Activated naive CD8-positive, alpha-beta T cell treated with anti-CD3 and anti-CD28 coated beads, Interleukin-2, amount 50 U/mL, for 16 hours (primary cell): ENCODE data around the gene NETO2.
A peak's percentile ranks its signal among the peaks of the same experiment; 100 is the strongest.
"Not testable (repeated sequence)": the region's sequence is repeated elsewhere in the genome, so short reads cannot be mapped to it uniquely, and the experiment has no call there.

Experiments
- DNase-seq: peaks from one replicate; pipeline ENCODE4 v3.0.0-alpha.2; 2020; ENCODE audit warnings: low read depth, low spot score

NETO2 gene

DNA sequence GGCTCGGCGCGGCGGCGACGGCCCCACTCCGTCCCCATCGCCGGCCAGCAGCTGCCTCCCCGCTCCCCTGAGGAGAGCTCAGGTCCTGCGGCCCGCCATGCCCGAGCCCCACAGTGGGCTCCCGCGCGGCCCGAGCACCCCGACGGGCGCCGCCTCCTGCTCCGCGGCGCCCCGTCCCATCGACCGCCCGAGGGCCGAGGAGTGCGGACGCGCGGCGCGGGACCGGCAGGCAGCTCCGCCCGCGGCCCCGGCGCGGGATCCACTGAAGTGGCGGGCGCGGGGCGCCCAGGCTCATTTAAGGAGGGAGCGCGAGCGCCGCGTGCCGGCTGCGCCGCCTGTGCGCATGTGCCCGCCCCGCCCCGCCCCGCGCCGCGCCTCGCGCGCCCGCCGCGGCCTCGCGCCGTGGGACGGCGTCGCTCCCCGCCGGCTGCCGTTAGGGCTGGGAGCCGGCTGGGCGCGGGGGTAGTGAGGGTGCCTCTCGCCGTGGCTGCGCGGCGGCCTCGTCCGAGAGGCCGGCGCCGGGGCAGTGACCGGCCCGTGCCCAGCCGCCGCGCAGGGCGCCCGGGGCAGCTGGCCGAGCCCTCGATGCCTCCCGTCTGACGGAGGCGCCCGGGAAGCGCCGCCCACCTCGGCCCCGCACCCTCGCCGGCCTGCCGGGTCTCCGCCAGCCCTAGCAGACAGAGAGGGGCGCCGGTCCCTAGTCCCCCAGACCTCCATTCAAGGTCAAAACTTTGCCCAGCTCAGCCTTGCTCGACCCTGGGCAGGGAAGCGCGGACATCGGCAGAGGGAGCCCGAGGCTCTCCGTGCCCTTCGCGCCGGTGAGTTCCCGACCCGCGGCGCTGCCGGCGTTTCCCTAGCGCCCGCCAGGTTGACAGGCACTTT is at the start of gene NETO2:
Gene NETO2, minus strand, starts transcription at position 269 of the 882 bp plus-strand sequence. CDS start 333 bp downstream, outside the sequence.
- DNase-seq, result peak; percentile 25

DNA sequence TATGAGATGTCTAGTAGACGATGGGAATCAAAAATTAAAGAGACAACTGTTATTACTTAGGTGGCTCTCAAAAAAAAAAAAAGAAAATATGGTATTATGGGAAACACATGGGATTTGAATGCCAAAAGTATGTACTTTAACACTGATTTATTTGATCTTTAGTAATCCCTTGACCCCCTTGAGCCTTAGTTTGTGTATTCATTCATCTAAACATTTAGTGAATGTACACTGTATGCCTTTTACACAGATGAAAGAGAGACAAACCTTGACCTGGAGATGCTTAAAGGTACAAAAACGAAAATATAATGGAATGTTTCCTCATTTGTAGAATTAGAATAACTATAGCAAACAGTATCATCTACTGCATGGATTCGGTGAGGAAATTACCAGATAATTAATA is 38.6 kb upstream of the NETO2 start:
- DNase-seq, result no peak

DNA sequence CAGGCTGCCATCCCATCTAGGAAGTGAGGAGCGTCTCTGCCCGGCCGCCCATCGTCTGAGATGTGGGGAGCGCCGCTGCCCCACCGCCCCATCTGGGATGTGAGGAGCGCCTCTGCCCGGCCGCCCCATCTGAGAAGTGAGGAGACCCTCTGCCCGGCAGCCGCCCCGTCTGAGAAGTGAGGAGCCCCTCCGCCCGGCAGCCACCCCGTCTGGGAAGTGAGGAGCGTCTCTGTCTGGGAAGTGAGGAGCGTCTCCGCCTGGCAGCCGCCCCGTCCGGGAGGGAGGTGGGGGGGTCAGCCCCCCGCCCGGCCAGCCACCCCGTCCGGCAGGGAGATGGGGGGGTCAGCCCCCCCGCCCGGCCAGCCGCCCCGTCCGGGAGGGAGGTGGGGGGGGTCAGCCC is 37.3 kb upstream of the NETO2 start:
- not testable (repeated sequence) for DNase-seq

- DNase-seq, result no peak
Observed at GRCh38 chr16:47180073-47180472, 36.3 kb upstream of the NETO2 start.

DNA sequence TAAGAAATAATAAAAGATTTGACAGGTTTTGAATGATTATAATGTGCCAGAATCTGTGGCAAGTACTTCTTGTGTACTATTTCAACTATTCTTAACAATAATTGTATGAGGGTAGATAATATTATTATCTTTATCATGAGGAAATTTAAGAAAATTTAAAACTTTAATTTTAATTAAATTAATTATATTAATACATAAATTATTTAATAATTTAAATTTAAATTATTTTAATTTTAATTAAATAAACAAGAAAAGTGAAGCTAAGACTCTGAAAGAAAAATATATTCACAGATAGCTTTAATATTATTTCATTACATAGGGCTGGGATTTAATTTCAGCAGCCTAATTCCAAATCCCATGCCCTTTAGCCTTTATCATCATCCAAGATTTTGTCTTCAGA is 31.4 kb upstream of the NETO2 start:
- DNase-seq, result no peak

- no peak for DNase-seq
Observed at GRCh38 chr16:47162670-47163420, 19.1 kb upstream of the NETO2 start.

DNA sequence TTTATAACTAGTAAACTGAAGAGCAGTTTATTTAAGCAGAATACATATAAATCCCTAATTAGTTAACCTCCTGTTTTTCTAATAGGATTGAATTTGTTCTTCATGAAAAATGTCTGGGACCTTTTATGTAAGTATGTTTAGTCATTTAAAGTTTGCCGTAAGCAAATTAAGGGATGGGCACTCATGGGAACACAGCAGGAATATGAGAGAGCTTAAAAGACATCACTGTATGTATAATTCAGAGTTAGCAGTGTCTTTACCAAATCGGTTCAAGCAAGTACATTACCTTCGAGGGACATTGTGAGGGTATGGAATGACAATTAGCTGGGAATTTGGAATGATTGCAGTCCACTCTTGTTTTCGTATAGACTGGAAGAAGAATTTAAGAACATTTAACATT is 17.7 kb upstream of the NETO2 start:
- no peak for DNase-seq

GRCh38 chr16:47160422-47160821 is 16.7 kb upstream of the NETO2 start:
- DNase-seq, result no peak

DNA sequence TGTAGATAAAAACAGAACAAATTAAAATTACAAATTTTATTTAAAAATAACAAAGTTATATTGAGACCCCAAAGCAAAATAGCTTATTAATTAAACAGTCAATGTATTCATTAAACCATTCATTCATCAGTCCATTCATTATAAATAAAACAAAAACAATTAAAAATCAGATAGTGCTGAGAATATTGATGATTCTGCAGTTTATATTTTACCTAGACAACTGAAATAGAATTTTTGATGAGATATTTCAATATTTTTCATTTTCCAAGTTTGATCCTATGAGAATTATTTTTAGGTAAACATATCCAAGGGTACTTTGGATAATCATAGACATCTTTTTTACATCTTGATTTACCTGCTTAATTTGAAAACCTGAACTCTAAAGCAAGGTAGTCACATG is 15.2 kb upstream of the NETO2 start:
- DNase-seq, result no peak

DNA sequence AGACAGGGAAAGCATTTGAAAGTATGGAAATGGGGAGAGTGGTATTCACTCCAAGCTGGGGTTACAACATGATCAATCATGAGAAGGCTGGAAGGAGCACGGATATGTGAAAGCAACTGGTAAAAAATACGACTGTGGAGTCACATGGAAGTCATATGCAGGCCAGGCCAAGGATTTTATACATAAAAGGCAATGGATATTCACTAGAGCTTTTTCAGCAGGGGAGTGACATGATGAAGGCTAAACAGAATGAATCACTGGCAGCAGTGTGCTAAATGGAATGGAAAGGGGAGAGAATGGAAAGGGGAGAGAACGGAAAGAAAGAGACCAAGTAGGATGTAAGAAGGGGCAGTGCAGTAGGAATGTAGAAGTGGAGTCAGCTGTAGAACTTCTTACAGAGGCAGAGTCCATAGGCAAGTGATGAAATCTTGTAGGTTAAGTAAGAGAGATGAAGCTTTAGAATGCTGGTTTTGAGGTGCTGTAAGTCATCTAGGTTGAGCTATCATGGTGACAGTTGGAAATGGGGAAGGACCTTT is 13.0 kb upstream of the NETO2 start:
- DNase-seq, result no peak

DNA sequence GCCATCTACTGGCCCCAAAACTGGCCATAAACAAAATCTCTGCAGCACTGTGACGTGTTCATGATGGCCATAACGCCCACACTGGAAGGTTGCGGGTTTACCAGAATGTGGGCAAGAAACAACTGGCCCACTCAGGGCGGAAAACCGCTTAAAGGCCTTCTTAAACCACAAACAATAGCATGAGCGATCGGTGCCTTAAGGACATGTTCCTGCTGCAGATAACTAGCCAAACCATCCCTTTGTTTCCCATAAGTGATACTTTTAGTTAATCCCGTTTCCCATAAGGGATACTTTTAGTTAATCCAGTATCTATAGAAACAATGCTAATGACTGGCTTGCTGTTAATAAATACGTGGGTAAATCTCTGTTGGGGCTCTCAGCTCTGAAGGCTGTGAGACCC is 8.8 kb upstream of the NETO2 start:
- DNase-seq, result not testable (repeated sequence)

GRCh38 chr16:47150067-47150466 is 6.3 kb upstream of the NETO2 start:
- no peak for DNase-seq

- DNase-seq, result no peak
Observed at GRCh38 chr16:47144559-47144877, 773 bp upstream of the NETO2 start.

DNA sequence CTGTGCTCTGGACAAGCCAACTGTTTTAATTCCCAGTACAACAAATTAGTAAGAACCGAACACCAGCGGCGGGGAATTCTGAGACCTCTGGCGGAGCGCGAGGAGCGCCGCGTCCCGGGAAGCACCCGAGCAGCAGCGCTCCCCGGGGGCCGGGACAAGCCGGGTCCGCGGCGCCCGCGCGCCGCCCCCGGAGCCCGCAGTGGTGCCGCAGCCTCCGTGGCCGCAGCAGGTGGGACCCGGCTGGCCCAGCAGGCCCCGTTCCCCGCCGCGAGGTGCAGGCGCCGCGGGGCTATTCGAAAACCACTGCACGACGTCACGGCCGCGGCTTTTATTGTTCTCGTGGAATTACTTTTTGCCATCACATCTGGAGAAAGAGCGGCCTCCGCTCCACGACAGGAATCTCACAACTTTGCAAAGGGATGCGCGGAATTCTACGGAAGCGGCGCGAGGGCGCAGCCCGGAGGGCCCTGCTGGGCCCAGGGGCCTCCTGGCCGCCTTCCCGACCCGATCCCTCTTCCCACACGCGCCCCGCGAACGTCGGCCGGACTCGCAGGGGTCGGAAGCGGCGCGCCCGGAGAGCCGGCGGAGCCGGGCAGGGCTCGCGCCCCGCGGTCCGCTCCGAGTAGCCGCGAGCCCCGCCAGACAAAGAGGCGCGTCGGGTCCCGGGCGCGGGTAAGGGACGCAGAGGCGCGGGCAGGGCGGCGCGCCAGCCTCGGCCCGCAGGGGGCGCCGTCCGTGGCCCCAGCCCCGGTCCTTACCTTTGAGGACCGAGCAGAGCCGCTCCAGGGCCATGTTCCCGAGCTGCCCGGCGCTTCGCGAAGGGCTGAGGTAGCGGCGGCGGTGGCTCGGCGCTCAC is 696 bp downstream of the NETO2 start:
- DNase-seq, result peak; percentile 11

DNA sequence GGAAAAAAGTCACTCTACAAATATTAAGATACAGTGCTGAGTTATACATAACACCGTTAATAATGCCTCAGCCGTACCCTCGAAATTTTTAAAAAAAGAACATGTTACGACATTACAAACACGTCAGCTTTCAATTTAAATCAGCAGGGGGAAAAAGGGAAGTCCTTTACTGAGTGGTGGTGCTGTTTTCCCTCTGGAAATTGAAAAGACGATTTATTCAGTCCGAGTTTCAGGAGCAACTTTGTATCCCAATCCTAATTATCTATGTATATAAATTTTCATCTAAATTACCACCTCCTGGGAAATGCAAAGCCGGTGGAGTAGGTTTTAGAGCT is 1.3 kb downstream of the NETO2 start:
- DNase-seq, result no peak

DNA sequence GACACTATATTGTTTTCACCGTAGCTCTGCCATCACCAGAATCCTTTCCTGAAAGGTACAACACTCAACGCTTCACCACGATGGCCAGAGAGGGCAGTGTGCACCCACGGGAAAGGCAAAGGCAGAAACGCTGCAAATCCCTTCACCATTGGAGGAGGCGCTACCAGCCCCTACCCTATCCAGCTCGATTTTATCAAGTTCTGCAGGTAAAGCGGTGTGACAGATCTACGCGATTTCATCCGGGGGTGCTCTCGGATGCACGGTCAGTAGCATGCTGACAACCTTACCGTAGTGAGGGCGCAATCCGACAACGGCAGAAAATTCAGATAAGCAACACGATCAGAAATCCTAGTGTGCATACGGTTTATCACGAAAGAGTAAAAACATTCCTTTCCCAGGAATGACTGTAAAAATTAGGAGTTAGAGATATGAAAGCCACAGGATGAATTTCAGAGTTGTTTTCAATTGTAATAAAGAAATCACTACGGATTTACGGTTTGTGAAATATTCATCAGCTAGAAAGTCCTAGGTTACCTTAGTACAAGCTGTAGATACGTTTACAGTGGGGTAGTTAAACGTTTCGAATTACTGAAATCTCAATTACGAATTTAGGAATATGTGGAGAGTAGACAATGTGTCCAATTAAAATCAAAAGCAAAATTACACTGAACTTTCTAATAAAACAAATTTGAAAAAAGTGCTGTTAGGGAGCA is 1.8 kb downstream of the NETO2 start:
- DNase-seq, result peak; percentile 46

DNA sequence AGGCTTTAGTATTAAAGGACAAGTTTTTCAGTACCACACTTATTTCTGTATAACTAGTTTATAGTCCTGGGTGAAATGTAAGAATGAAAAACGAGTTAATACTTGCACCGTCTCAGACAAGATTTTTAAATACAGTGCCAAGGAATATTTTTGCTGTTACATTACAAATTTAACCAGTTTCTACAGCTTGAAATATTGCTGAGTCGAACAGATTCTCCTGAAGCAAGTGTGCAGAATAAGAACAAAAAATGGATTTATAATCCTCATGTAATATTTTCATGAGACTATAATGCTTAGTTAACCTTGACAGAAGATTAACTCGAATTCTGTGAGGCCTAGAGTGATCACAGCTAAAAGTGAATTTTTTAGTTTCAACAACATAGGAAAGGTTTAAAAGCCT is 3.1 kb downstream of the NETO2 start:
- DNase-seq, result no peak

DNA sequence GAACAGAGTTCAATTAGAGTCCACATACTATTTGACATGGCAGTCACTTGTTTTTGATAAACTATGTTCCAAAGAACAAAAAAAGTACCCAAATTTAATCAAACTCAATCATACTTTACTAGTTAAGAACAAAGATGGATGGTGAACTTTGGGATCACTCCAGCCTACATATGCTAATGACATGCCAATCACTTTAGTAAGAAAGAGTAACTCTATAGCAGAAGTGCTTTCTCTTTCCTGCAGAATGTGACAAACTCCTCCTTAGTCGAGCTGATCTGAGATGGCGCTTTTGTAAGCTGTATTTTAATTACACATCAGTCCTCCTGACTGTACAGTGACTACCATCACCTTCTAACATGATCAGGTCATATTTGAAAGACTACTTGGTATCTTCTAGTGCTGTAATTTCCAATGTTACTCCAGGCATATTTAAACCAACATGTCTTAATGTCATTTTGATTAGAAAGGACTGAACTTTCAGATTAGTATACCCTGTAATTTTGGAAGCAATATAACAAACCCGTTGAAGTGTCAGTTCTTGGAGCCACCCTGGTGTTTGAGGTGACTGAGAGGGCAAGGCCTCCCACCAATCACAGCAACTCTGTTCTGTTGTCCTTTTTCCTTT is 4.1 kb downstream of the NETO2 start:
- DNase-seq, result no peak

DNA sequence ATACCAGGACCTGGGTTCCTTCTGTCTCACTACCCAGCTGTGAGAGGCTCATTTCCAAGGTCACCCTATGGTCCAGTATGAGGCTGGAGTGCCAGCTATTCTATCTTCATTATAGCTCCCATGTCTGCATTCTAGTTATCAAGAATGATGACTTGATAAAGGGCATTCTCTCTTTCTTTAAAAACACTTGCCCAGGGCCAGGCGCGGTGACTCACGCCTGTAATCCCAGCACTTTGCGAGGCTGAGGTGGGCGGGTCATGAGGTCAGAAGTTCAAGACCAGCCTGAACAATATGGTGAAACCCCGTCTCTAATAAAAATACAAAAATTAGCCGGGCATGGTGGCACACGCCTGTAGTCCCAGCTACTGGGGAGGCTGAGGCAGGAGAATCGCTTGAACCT is 5.8 kb downstream of the NETO2 start:
- not testable (repeated sequence) for DNase-seq

DNA sequence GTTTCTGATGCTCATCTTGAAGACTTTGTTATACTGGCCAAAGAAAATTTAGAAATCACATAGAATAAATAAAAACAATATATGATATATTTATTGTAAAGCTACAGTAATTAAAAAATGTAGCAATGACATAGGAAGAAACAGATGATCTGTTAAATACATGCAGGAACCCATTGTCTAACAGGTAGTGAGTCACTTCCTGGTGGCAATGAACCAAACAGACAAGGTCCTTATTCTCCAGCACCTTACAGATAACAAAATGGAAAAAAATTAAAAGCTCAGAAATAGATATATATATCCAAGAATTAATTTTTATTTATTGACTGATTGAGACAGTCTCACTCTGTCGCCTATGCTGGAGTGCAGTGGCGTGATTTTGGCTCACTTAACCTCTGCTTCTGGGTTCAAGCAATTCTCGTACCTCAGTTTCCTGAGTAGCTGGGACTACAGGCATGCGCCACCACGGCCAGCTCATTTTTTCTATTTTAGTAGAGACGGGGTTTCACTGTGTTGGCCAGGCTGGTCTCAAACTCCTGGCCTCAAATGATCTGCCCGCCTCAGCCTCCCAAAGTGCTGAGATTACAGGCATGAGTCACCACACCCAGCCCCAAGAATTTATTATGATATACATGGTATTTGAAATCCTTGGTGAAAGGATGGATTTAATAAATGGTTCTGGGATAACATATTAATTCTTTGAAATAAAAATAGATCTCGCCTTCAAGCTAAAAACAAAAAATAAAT is 7.5 kb downstream of the NETO2 start:
- DNase-seq, result no peak
